RWPE1 (cell line): ENCODE measurements around the gene PPFIA2.

Experiments used
- CTCF ChIA-PET: fragments of 350-600 bp; sonication (Branson Sonifier 250); formaldehyde crosslinking; extraction: SDS; loops from one replicate; lab custom pipeline; 2021; lab: Yijun Ruan, JAX
- POLR2A ChIA-PET: fragments of 400-600 bp; formaldehyde crosslinking; extraction: SDS; loops from one replicate; lab custom pipeline; 2020; ENCODE audit warnings: antibody characterized with exemption; ENCODE audit not compliant: low non-redundant PET; lab: Yijun Ruan, JAX
- DNase-seq: peaks from one replicate; pipeline ENCODE4 v3.0.0; 2012; ENCODE audit warnings: low spot score
- H3K27ac ChIP-seq: fragments of 450-650 bp; 2 replicates; pipeline ENCODE4 v1.5.1; 2017
- CTCF ChIP-seq: fragments of 450-650 bp; conservative IDR thresholded peaks from 2 replicates; pipeline ENCODE4 v1.5.1; 2017; ENCODE audit warnings: low read depth, mild to moderate bottlenecking

The PPFIA2 gene

GRCh38 chr12:81461163-81461562 lies 298.0 kb downstream of the PPFIA2 start:
- ChIA-PET CTCF (no interaction called here), POLR2A (no interaction called here)
- no peak for TF ChIP-seq CTCF
- no peak for DNase-seq
- H3K27ac ChIP-seq, result no peak overlapping the region

- no peak overlapping the region for H3K27ac ChIP-seq
- ChIA-PET POLR2A (no interaction called here), CTCF (interaction anchor here (0.6 to 1.0 kb wide), 3 partner anchors 9 to 177 kb away, joined by 4 to 5 read pairs (median 4); no protein-coding TSS in a partner anchor)
- TF ChIP-seq CTCF, result peak; percentile 56
- peak; percentile 42 for DNase-seq
These were observed 308.0 kb downstream of the PPFIA2 start for GRCh38 chr12:81450920-81451739.

GRCh38 chr12:81441629-81442028 lies 317.5 kb downstream of the PPFIA2 start:
- DNase-seq, result no peak
- ChIA-PET CTCF (no interaction called here), POLR2A (no interaction called here)
- no peak for TF ChIP-seq CTCF
- no peak overlapping the region for H3K27ac ChIP-seq

GRCh38 chr12:81440001-81440400 lies 319.1 kb downstream of the PPFIA2 start:
- no peak for DNase-seq
- CTCF ChIA-PET, result no interaction called here
- H3K27ac ChIP-seq, result no peak overlapping the region
- no peak for TF ChIP-seq CTCF
- POLR2A ChIA-PET, result no interaction called here

GRCh38 chr12:81439344-81439743 lies 319.8 kb downstream of the PPFIA2 start:
- POLR2A ChIA-PET, result no interaction called here
- TF ChIP-seq CTCF, result no peak
- CTCF ChIA-PET, result no interaction called here

GRCh38 chr12:81417056-81417455 lies 342.1 kb downstream of the PPFIA2 start:
- CTCF ChIA-PET, result no interaction called here
- POLR2A ChIA-PET, result no interaction called here
- H3K27ac ChIP-seq, result no peak overlapping the region
- DNase-seq, result no peak
- TF ChIP-seq CTCF, result no peak

More at GRCh38 chr12:81439344-81439743, 319.8 kb downstream of the PPFIA2 start:
- no peak overlapping the region for H3K27ac ChIP-seq
- DNase-seq, result no peak
